Endodermal cell (in vitro differentiated cells): ENCODE data around the gene SDK1. TPM values are rescaled to one million over a fixed set of nuclear protein-coding genes. Genes with fewer than 3 reads are reported as not detected.

Experiments used
- DNase-seq: peaks from one replicate; pipeline ENCODE4 v3.0.0-alpha.2; 2017
- H3K27ac ChIP-seq: 2 replicates; pipeline ENCODE4 v1.5.1; 2013; ENCODE audit warnings: mild to moderate bottlenecking, low read depth, low read length, moderate library complexity
- H3K27me3 ChIP-seq: 2 replicates; pipeline ENCODE4 v1.6.1; 2013; ENCODE audit warnings: mild to moderate bottlenecking, low read length, moderate library complexity; ENCODE audit not compliant: insufficient read depth, control insufficient read depth, poor library complexity, severe bottlenecking
- H3K36me3 ChIP-seq: 2 replicates; pipeline ENCODE4 v1.7.0; 2013; ENCODE audit warnings: mild to moderate bottlenecking, low read length, moderate library complexity; ENCODE audit not compliant: control insufficient read depth, insufficient read depth
- H3K4me1 ChIP-seq: one replicate; pipeline ENCODE4 v1.7.0; 2013; ENCODE audit warnings: low read length; ENCODE audit not compliant: control insufficient read depth, insufficient read depth
- H3K4me3 ChIP-seq: 2 replicates; pipeline ENCODE4 v1.5.1; 2013; ENCODE audit warnings: mild to moderate bottlenecking, low read length, moderate library complexity
- H3K9ac ChIP-seq: 2 replicates; pipeline ENCODE4 v1.6.1; 2013; ENCODE audit warnings: mild to moderate bottlenecking, low read length, moderate library complexity; ENCODE audit not compliant: poor library complexity, severe bottlenecking; ENCODE audit errors: extremely low read depth
- H3K9me3 ChIP-seq: 2 replicates; pipeline ENCODE4 v1.6.1; 2013; ENCODE audit warnings: mild to moderate bottlenecking, low read length, moderate library complexity; ENCODE audit not compliant: control insufficient read depth
- H3K27ac Mint-ChIP-seq: 2 replicates; pipeline ENCODE4 v1.8.0; 2020; ENCODE audit warnings: mixed read lengths
- H3K27me3 Mint-ChIP-seq: 2 replicates; pipeline ENCODE4 v1.8.0; 2021; ENCODE audit warnings: mild to moderate bottlenecking, mixed read lengths; ENCODE audit not compliant: insufficient read depth
- H3K36me3 Mint-ChIP-seq: 2 replicates; pipeline ENCODE4 v1.8.0; 2020; ENCODE audit warnings: low read depth, mixed read lengths
- H3K4me1 Mint-ChIP-seq: 2 replicates; pipeline ENCODE4 v1.8.0; 2020; ENCODE audit warnings: mixed read lengths
- H3K4me3 Mint-ChIP-seq: 2 replicates; pipeline ENCODE4 v1.8.0; 2020; ENCODE audit warnings: mild to moderate bottlenecking, moderate library complexity, mixed read lengths
- H3K9me3 Mint-ChIP-seq: 2 replicates; pipeline ENCODE4 v1.8.0; 2020; ENCODE audit warnings: mild to moderate bottlenecking, mixed read lengths
- WGBS, 2 experiments: methylation state at CpG; one replicate each; pipeline versions ENCODE4 v1.1.5 to v1.1.7; 2013; ENCODE audit warnings: missing lambda C conversion rate in 2 of 2, mixed read lengths in 1 of 2; ENCODE audit not compliant: insufficient coverage in 1 of 2, insufficient read length in 1 of 2; 5-methylcytosine and 5-hydroxymethylcytosine counted together
- total RNA-seq, 2 donors: library from RNA; stranded (reverse); fragmentation: NEBNext Ultra II Directional in 1 of 2; extraction: Animal tissue kit (Norgen Biotek cat#: 25700) in 1 of 2; gene quantifications; 2 replicates in 1 of 2; 3 replicates in 1 of 2; pipeline ENCODE4 v1.2.1, GENCODE V29; 2021
- TF ChIP-seq, protein P1 (sequence below): fragments of 200-600 bp; sonication (generic); conservative IDR thresholded peaks from 2 replicates; pipeline ENCODE4 v1.5.0; 2021; ENCODE audit warnings: antibody characterized with exemption, mild to moderate bottlenecking

SDK1 gene
- total RNA-seq, 2 donors from 2014 or later = 22.7 to 23.1 TPM

- Histone ChIP-seq H3K4me3 (no peak overlapping the region), H3K27ac (no peak overlapping the region), H3K36me3 (no peaks in the 10 kb centered on the region), H3K4me1 (peaks cover 3% of the 10 kb centered on the region), H3K9me3 (no peaks in the 10 kb centered on the region), H3K27me3 (no peaks in the 10 kb centered on the region), H3K9ac (no peak overlapping the region)
- peaks cover 6% of the 10 kb centered on the region for H3K4me1 Mint-ChIP-seq
- no peak overlapping the region for H3K27ac Mint-ChIP-seq
- H3K27me3 Mint-ChIP-seq = no peaks in the 10 kb centered on the region
- H3K4me3 Mint-ChIP-seq = no peak overlapping the region
- DNase-seq = no peak
- peaks cover 7% of the 10 kb centered on the region for H3K36me3 Mint-ChIP-seq
- TF ChIP-seq, protein P1, sequence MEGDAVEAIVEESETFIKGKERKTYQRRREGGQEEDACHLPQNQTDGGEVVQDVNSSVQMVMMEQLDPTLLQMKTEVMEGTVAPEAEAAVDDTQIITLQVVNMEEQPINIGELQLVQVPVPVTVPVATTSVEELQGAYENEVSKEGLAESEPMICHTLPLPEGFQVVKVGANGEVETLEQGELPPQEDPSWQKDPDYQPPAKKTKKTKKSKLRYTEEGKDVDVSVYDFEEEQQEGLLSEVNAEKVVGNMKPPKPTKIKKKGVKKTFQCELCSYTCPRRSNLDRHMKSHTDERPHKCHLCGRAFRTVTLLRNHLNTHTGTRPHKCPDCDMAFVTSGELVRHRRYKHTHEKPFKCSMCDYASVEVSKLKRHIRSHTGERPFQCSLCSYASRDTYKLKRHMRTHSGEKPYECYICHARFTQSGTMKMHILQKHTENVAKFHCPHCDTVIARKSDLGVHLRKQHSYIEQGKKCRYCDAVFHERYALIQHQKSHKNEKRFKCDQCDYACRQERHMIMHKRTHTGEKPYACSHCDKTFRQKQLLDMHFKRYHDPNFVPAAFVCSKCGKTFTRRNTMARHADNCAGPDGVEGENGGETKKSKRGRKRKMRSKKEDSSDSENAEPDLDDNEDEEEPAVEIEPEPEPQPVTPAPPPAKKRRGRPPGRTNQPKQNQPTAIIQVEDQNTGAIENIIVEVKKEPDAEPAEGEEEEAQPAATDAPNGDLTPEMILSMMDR = no peak
- peaks cover 5% of the 10 kb centered on the region for H3K9me3 Mint-ChIP-seq
- 96 to 100% methylated on average over 2 to 7 of the region's 7 CpGs for WGBS, 2 experiments
These were observed 917.4 kb downstream of the SDK1 start for GRCh38 chr7:4218481-4218880.

DNA sequence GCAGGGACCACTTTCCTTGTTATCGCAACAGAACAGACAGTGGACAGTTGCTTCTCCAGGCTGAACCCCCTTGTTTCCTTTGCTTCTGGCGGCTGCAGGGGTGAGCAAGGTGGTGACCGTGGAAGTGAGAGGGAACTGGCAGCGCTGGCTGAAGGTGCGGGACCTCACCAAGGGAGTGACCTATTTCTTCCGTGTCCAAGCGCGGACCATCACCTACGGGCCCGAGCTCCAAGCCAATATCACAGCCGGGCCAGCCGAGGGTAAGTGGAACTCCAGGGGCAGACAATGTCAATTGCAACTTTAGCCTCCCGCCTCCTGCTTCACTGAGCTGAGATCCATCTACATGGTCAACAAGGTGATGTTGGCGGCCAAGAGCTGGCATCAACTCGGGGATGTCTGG lies 919.0 kb downstream of the SDK1 start:
- Mint-ChIP-seq H3K4me3 (no peak overlapping the region), H3K27me3 (no peaks in the 10 kb centered on the region), H3K27ac (no peak overlapping the region), H3K9me3 (peaks cover 5% of the 10 kb centered on the region), H3K4me1 (no peaks in the 10 kb centered on the region), H3K36me3 (peaks cover 9% of the 10 kb centered on the region)
- WGBS, 2 experiments = 94 to 97% methylated on average over 14 to 15 of the region's 15 CpGs
- Histone ChIP-seq H3K36me3 (no peaks in the 10 kb centered on the region), H3K4me3 (no peak overlapping the region), H3K9ac (no peak overlapping the region), H3K4me1 (no peaks in the 10 kb centered on the region), H3K27ac (no peak overlapping the region), H3K9me3 (no peaks in the 10 kb centered on the region), H3K27me3 (no peaks in the 10 kb centered on the region)
- TF ChIP-seq, protein P1 = no peak
- DNase-seq = no peak

DNA sequence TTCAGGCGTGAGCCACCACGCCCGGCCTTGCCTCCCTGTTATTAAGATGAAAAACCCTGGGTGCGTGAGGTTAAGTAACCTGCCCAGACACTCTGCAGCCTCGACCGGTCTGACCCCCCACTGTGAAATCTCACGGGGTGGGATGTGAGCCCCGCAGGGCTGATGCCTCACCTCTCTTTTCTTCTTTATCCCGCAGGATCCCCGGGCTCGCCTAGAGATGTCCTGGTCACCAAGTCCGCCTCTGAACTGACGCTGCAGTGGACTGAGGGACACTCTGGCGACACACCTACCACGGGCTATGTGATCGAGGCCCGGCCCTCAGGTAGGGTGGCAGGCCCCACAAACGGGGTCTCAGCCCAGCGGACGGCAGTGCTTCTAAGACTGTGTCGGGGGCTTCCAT lies 920.0 kb downstream of the SDK1 start:
- WGBS, 2 experiments = 87 to 93% methylated on average over 16 to 21 of the region's 21 CpGs
- peaks cover 12% of the 10 kb centered on the region for H3K36me3 Mint-ChIP-seq
- no peak overlapping the region for H3K27ac Mint-ChIP-seq
- no peaks in the 10 kb centered on the region for H3K36me3 ChIP-seq
- no peak for DNase-seq
- H3K9ac ChIP-seq = no peak overlapping the region
- no peaks in the 10 kb centered on the region for H3K4me1 Mint-ChIP-seq
- H3K9me3 Mint-ChIP-seq = peaks cover 5% of the 10 kb centered on the region
- no peak overlapping the region for H3K4me3 Mint-ChIP-seq
- TF ChIP-seq, protein P1 = no peak
- no peaks in the 10 kb centered on the region for H3K27me3 ChIP-seq
- H3K4me3 ChIP-seq = no peak overlapping the region
- no peaks in the 10 kb centered on the region for H3K4me1 ChIP-seq
- H3K27me3 Mint-ChIP-seq = no peaks in the 10 kb centered on the region
- no peak overlapping the region for H3K27ac ChIP-seq
- no peaks in the 10 kb centered on the region for H3K9me3 ChIP-seq
